Measurements from ENCODE around the gene COPS7A. TPM values are rescaled to one million over a fixed set of nuclear protein-coding genes. Genes with fewer than 3 reads are reported as not detected.

Gene COPS7A
- total and polyA plus RNA-seq, 10 donors, result 29.6 to 61.9 (median 46.4) TPM

- peaks cover 0 to 60% (median 20%) of the 10 kb centered on the region in 7 donors for H3K27me3 ChIP-seq (replicated peaks in 1 of 7)
- no peak overlapping the region for H3K4me3 ChIP-seq
- intact Hi-C loops (cut with DNase I; ENCODE audit: low total_unique reads), result no loop called here
- peaks cover 0 to 5% (median 0%) of the 10 kb centered on the region in 6 donors for H3K36me3 ChIP-seq
- H3K9me3 ChIP-seq, result no peaks in the 10 kb centered on the region
- no peak for DNase-seq
- peaks cover 3 to 57% (median 29%) of the 10 kb centered on the region in 6 donors for H3K4me1 ChIP-seq
- H3K27ac ChIP-seq, result no peak overlapping the region
- TF ChIP-seq POLR2A (IDR thresholded peaks at IDR 0.05) (no peak), POLR2AphosphoS5 (IDR thresholded peaks at IDR 0.05) (no peak), CTCF (IDR thresholded peaks at IDR 0.05 in 8 of 11, conservative IDR thresholded peaks at IDR 0.05 in 3 of 11) (no peak)
- 85 to 98% (median 94%) methylated on average over 5 of the region's 5 CpGs for WGBS, 5 donors
Observed at GRCh38 chr12:6777386-6777785, 53.5 kb downstream of the COPS7A start.

- peak overlapping the region in 6 of 8 donors; percentile 36 to 71 (median 38) for H3K4me3 ChIP-seq
Observed at GRCh38 chr12:6778217-6778573, 54.3 kb downstream of the COPS7A start.

GRCh38 chr12:6778574-6779550, 55.0 kb downstream of the COPS7A start:
- Histone ChIP-seq H3K27ac (peak overlapping the region in 5 of 8 donors; percentile 0 to 59 (median 48)), H3K4me1 (peaks cover 3 to 42% (median 18%) of the 10 kb centered on the region in 6 donors), H3K9me3 (no peaks in the 10 kb centered on the region), H3K4me3 (peak overlapping the region; percentile 19 to 71 (median 38)), H3K27me3 (replicated peaks in 1 of 7) (peaks cover 0 to 45% (median 7%) of the 10 kb centered on the region in 7 donors), H3K36me3 (peaks cover 0 to 5% (median 0%) of the 10 kb centered on the region in 6 donors)
- DNase-seq, result peak; percentile 96
- 6 to 10% (median 7%) methylated on average over 24 to 35 of the region's 35 CpGs for WGBS, 5 donors
- intact Hi-C loops (cut with DNase I; ENCODE audit: low total_unique reads), result no loop called here
- TF ChIP-seq POLR2A (IDR thresholded peaks at IDR 0.05) (no peak), CTCF (IDR thresholded peaks at IDR 0.05 in 8 of 11, conservative IDR thresholded peaks at IDR 0.05 in 3 of 11) (peak; percentile 94 to 98 (median 97)), POLR2AphosphoS5 (IDR thresholded peaks at IDR 0.05) (peak; percentile 78 to 84 (median 80))

More at GRCh38 chr12:6778217-6778573, 54.3 kb downstream of the COPS7A start:
- Histone ChIP-seq H3K36me3 (peaks cover 0 to 5% (median 0%) of the 10 kb centered on the region in 6 donors), H3K27me3 (replicated peaks in 1 of 7) (peaks cover 0 to 52% (median 14%) of the 10 kb centered on the region in 7 donors), H3K27ac (peak overlapping the region in 5 of 8 donors; percentile 0 to 59 (median 48)), H3K9me3 (no peaks in the 10 kb centered on the region), H3K4me1 (peaks cover 3 to 49% (median 22%) of the 10 kb centered on the region in 6 donors)
- no peak for DNase-seq
- no peak for TF ChIP-seq CTCF (IDR thresholded peaks at IDR 0.05 in 8 of 11, conservative IDR thresholded peaks at IDR 0.05 in 3 of 11)
- TF ChIP-seq POLR2AphosphoS5 (IDR thresholded peaks at IDR 0.05), result no peak
- TF ChIP-seq POLR2A (IDR thresholded peaks at IDR 0.05), result no peak
- WGBS, 5 donors, result 51 to 73% (median 53%) methylated on average over 14 of the region's 14 CpGs
- intact Hi-C loops (cut with DNase I; ENCODE audit: low total_unique reads), result no loop called here

All from spleen (tissue), 11 donors.